Smooth muscle cell (in vitro differentiated cells): ENCODE data around the gene TBXAS1. TPM values are rescaled to one million over a fixed set of nuclear protein-coding genes. Genes with fewer than 3 reads are reported as not detected.

Experiments used
- DNase-seq: peaks from one replicate; lab custom pipeline; 2025; ENCODE audit not compliant: unreplicated experiment; lab: John Stamatoyannopoulos, UW
- H2AFZ ChIP-seq: fragments of 200-600 bp; sonication (generic); 2 replicates; pipeline ENCODE4 v1.6.0; 2016; ENCODE audit warnings: antibody characterized with exemption, low read depth, mild to moderate bottlenecking
- H3F3A ChIP-seq: fragments of 200-600 bp; sonication (generic); 2 replicates; pipeline ENCODE4 v1.6.0; 2017; ENCODE audit warnings: antibody characterized with exemption, low read depth
- H3K27ac ChIP-seq: fragments of 200-600 bp; sonication (generic); 2 replicates; pipeline ENCODE4 v1.5.1; 2016; ENCODE audit warnings: low read depth, mild to moderate bottlenecking
- H3K27me3 ChIP-seq: fragments of 200-600 bp; sonication (generic); 2 replicates; pipeline ENCODE4 v1.6.1; 2016; ENCODE audit warnings: low read depth, mild to moderate bottlenecking
- H3K36me3 ChIP-seq: fragments of 200-600 bp; sonication (generic); 2 replicates; pipeline ENCODE4 v1.5.1; 2016; ENCODE audit warnings: low read depth
- H3K4me1 ChIP-seq: fragments of 200-600 bp; sonication (generic); 2 replicates; pipeline ENCODE4 v1.5.1; 2016; ENCODE audit warnings: low read depth
- H3K4me2 ChIP-seq: fragments of 200-600 bp; sonication (generic); 2 replicates; pipeline ENCODE4 v1.6.0; 2016; ENCODE audit warnings: mild to moderate bottlenecking
- H3K4me3 ChIP-seq: fragments of 200-600 bp; sonication (generic); 2 replicates; pipeline ENCODE4 v1.5.1; 2016; ENCODE audit warnings: mild to moderate bottlenecking
- H3K79me2 ChIP-seq: fragments of 200-600 bp; sonication (generic); 2 replicates; pipeline ENCODE4 v1.6.0; 2016; ENCODE audit warnings: low read depth, mild to moderate bottlenecking
- H3K9ac ChIP-seq: fragments of 200-600 bp; sonication (generic); 2 replicates; pipeline ENCODE4 v1.6.0; 2016; ENCODE audit warnings: low read depth
- H3K9me3 ChIP-seq: fragments of 200-600 bp; sonication (generic); replicated peaks from 2 replicates; pipeline ENCODE4 v1.5.1; 2016; ENCODE audit warnings: low read depth
- H4K20me1 ChIP-seq: fragments of 200-600 bp; sonication (generic); 2 replicates; pipeline ENCODE4 v1.6.0; 2016; ENCODE audit warnings: low read depth
- CTCF ChIP-seq: fragments of 200-600 bp; sonication (generic); IDR thresholded peaks from 2 replicates; pipeline ENCODE4 v1.5.1; 2017; ENCODE audit warnings: borderline replicate concordance, mild to moderate bottlenecking, antibody characterized with exemption; ENCODE audit not compliant: insufficient read depth, poor library complexity, severe bottlenecking
- WGBS: methylation state at CpG from one replicate; pipeline ENCODE4 v1.1.7; 2016; ENCODE audit warnings: low lambda C conversion rate; 5-methylcytosine and 5-hydroxymethylcytosine counted together
- polyA plus RNA-seq: library from polyadenylated mRNA; unstranded; fragments of >200 nt; fragmentation: Nextera tagmentation; extraction: Ambion mirVana; gene quantifications from 2 replicates; pipeline ENCODE4 v1.2.1, GENCODE V29; 2016
- total RNA-seq: library from RNA; depleted of rRNA; stranded (reverse); fragments of >200 nt; gene quantifications from 2 replicates; pipeline ENCODE4 v1.2.3, GENCODE V29; 2014

The TBXAS1 gene
- total and polyA plus RNA-seq, 2 experiments from 2014 or later, result 0.51 TPM; not detected in 1

- Histone ChIP-seq H3K4me1 (no peaks in the 10 kb centered on the region), H3K27ac (no peak overlapping the region), H3K4me3 (no peak overlapping the region), H3K27me3 (no peaks in the 10 kb centered on the region), H3K9me3 (no peaks in the 10 kb centered on the region), H2AFZ (no peak overlapping the region), H3K9ac (no peak overlapping the region), H3K36me3 (no peaks in the 10 kb centered on the region), H3K4me2 (no peak overlapping the region), H4K20me1 (no peaks in the 10 kb centered on the region), H3F3A (no peaks in the 10 kb centered on the region), H3K79me2 (no peaks in the 10 kb centered on the region)
- no peak for DNase-seq
- TF ChIP-seq CTCF, result no peak
- 86% methylated on average over 12 of the region's 12 CpGs for WGBS
Observed at GRCh38 chr7:139989366-139990141, 160.5 kb downstream of the TBXAS1 start.

GRCh38 chr7:139990142-139990535 lies 161.1 kb downstream of the TBXAS1 start:
- peaks cover 4% of the 10 kb centered on the region for H3K4me1 ChIP-seq
- H3K79me2 ChIP-seq, result no peaks in the 10 kb centered on the region
- DNase-seq, result no peak
- H2AFZ ChIP-seq, result no peak overlapping the region
- WGBS, result 94% methylated on average over 10 of the region's 10 CpGs
- H3K9me3 ChIP-seq, result no peaks in the 10 kb centered on the region
- H3K4me2 ChIP-seq, result no peak overlapping the region
- TF ChIP-seq CTCF, result no peak
- no peaks in the 10 kb centered on the region for H3K27me3 ChIP-seq
- H4K20me1 ChIP-seq, result no peaks in the 10 kb centered on the region
- no peaks in the 10 kb centered on the region for H3F3A ChIP-seq
- H3K4me3 ChIP-seq, result no peak overlapping the region
- no peak overlapping the region for H3K27ac ChIP-seq
- no peaks in the 10 kb centered on the region for H3K36me3 ChIP-seq
- no peak overlapping the region for H3K9ac ChIP-seq

GRCh38 chr7:139990571-139991268 lies 161.7 kb downstream of the TBXAS1 start:
- no peak overlapping the region for H3K27ac ChIP-seq
- TF ChIP-seq CTCF, result no peak
- no peak overlapping the region for H2AFZ ChIP-seq
- H4K20me1 ChIP-seq, result no peaks in the 10 kb centered on the region
- DNase-seq, result no peak
- H3K4me3 ChIP-seq, result no peak overlapping the region
- no peaks in the 10 kb centered on the region for H3F3A ChIP-seq
- no peaks in the 10 kb centered on the region for H3K27me3 ChIP-seq
- H3K79me2 ChIP-seq, result no peaks in the 10 kb centered on the region
- no peak overlapping the region for H3K4me2 ChIP-seq
- no peak overlapping the region for H3K9ac ChIP-seq
- WGBS, result 93% methylated on average over 17 of the region's 22 CpGs
- H3K9me3 ChIP-seq, result no peaks in the 10 kb centered on the region
- H3K36me3 ChIP-seq, result no peaks in the 10 kb centered on the region
- H3K4me1 ChIP-seq, result peaks cover 4% of the 10 kb centered on the region
